ENCODE results near the gene TRMT1. TPM values are rescaled to one million over a fixed set of nuclear protein-coding genes. Genes with fewer than 3 reads are reported as not detected.

TRMT1 gene
- total and polyA plus RNA-seq, 2 of the 8 experiments (the other 6 are each of a cell fraction or from before 2014, with no cell fraction given), result 77.4 to 99.3 TPM

GRCh38 chr19:13087295-13087694, 29.2 kb downstream of the TRMT1 start (continued):
- no peak for TF ChIP-seq SIN3A (conservative IDR thresholded peaks at IDR 0.05 in 1 of 2, IDR thresholded peaks at IDR 0.05 in 1 of 2; ENCODE audit: low read depth in 1 of 2, low read length in 2 of 2)
- no peak for TF ChIP-seq ATF3 (IDR thresholded peaks at IDR 0.05; ENCODE audit: insufficient read depth, low read depth, low read length)
- no peak for TF ChIP-seq SP4 (IDR thresholded peaks at IDR 0.05; ENCODE audit: low read length)

Measured in H1 (cell line).